ENCODE results near the gene A2M.

The A2M gene

GRCh38 chr12:9095322-9095721, 20.4 kb downstream of the A2M start:
- ChIA-PET POLR2A (no interaction called here), CTCF (interaction anchor here (1.0 to 2.4 kb wide), 5 partner anchors 9 to 32 kb away, joined by 3 to 5 read pairs (median 3); no protein-coding TSS in a partner anchor)
- DNase-seq (ENCODE audit: extremely low spot score): no peak
- TF ChIP-seq CTCF (IDR thresholded peaks at IDR 0.05; ENCODE audit: control extremely low read depth, extremely low read depth, low read depth, missing control alignments): no peak

- POLR2A ChIA-PET: no interaction called here
Measured at GRCh38 chr12:9094512-9095206, 21.1 kb downstream of the A2M start.

GRCh38 chr12:9091891-9092598, 23.7 kb downstream of the A2M start:
- POLR2A ChIA-PET: no interaction called here
- no peak for DNase-seq (ENCODE audit: extremely low spot score)
- CTCF ChIA-PET: interaction anchor here (0.9 to 1.0 kb wide), 2 partner anchors 10 to 27 kb away, joined by 3 to 4 read pairs; no protein-coding TSS in a partner anchor
- no peak for TF ChIP-seq CTCF (IDR thresholded peaks at IDR 0.05; ENCODE audit: control extremely low read depth, extremely low read depth, low read depth, missing control alignments)

More at GRCh38 chr12:9094512-9095206, 21.1 kb downstream of the A2M start:
- CTCF ChIA-PET: interaction anchor here (1.0 to 2.4 kb wide), 5 partner anchors 10 to 31 kb away, joined by 3 to 5 read pairs (median 3); no protein-coding TSS in a partner anchor
- DNase-seq (ENCODE audit: extremely low spot score): no peak
- no peak for TF ChIP-seq CTCF (IDR thresholded peaks at IDR 0.05; ENCODE audit: control extremely low read depth, extremely low read depth, low read depth, missing control alignments)

GRCh38 chr12:9090220-9090619, 25.5 kb downstream of the A2M start:
- no peak for DNase-seq (ENCODE audit: extremely low spot score)
- TF ChIP-seq CTCF (IDR thresholded peaks at IDR 0.05; ENCODE audit: control extremely low read depth, extremely low read depth, low read depth, missing control alignments): no peak
- CTCF ChIA-PET: no interaction called here
- POLR2A ChIA-PET: no interaction called here

GRCh38 chr12:9087087-9087835, 28.5 kb downstream of the A2M start:
- POLR2A ChIA-PET: no interaction called here

More at GRCh38 chr12:9087087-9087835, 28.5 kb downstream of the A2M start:
- TF ChIP-seq CTCF (IDR thresholded peaks at IDR 0.05; ENCODE audit: control extremely low read depth, extremely low read depth, low read depth, missing control alignments): no peak
- CTCF ChIA-PET: interaction anchor here (1.4 kb wide), 2 partner anchors 11 to 29 kb away, joined by 3 read pairs; partner anchors contain the start of gene A2M
- DNase-seq (ENCODE audit: extremely low spot score): no peak

All from GM10248 (cell line).